ENCODE results near the gene SH3BP2. TPM values are rescaled to one million over a fixed set of nuclear protein-coding genes. Genes with fewer than 3 reads are reported as not detected.

The SH3BP2 gene
- polyA plus RNA-seq, 1 donor from 2014 or later: 87.9 TPM

GRCh38 chr4:2814627-2815270 is 21.9 kb downstream of the SH3BP2 start:
- Histone ChIP-seq H3K27ac (ENCODE audit: low read length) (no peak overlapping the region), H3K79me2 (replicated peaks; ENCODE audit: insufficient read depth, low read length) (peaks cover 14% of the 10 kb centered on the region), H2AFZ (ENCODE audit: low read depth, low read length) (no peak overlapping the region), H3K9me3 (ENCODE audit: low read length) (no peaks in the 10 kb centered on the region), H3F3A (ENCODE audit: insufficient read depth, low read length, poor library complexity, severe bottlenecking) (no peaks in the 10 kb centered on the region), H3K4me2 (ENCODE audit: low read length) (no peak overlapping the region), H3K27me3 (ENCODE audit: insufficient read depth, low read depth, low read length) (no peaks in the 10 kb centered on the region), H3K4me3 (ENCODE audit: low read length) (no peak overlapping the region), H3K9ac (ENCODE audit: low read length) (no peak overlapping the region), H4K20me1 (ENCODE audit: insufficient read depth) (no peaks in the 10 kb centered on the region), H3K36me3 (ENCODE audit: insufficient read depth, low read length) (no peaks in the 10 kb centered on the region), H3K9me2 (ENCODE audit: insufficient read depth, low read length) (no peaks in the 10 kb centered on the region)
- TF ChIP-seq MXI1 (conservative IDR thresholded peaks at IDR 0.05; ENCODE audit: poor library complexity, severe bottlenecking): no peak
- TF ChIP-seq RAD21 (conservative IDR thresholded peaks at IDR 0.05): no peak
- no peak for TF ChIP-seq EZH2 (IDR thresholded peaks at IDR 0.05; ENCODE audit: borderline replicate concordance, insufficient read depth, low read length, poor library complexity, severe bottlenecking)

DNA sequence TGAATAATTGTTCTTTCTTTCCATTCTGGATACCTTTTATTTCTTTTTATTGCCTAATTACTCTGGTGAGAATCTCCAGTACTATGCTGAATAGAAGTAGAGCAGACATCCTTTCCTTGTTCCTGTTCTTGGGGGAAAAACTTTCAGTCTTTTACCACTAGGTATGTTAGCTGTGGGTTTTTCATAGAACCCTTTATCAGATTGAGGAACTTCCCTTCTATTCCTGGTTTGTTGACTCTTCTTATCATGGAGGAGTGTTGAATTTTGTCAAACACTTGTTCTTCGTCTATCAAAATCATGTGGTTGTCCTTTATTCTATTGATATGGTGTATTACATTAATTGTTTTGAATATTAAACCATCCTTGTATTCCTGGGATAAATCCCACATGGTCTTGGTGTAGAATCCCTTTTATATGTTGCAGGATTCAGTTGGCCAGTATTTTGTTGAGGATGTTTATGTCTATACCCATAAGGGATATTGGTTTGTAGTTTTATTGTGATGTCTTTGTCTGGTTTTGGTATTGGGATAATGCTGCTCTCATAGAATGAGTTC is 23.6 kb downstream of the SH3BP2 start:
- Histone ChIP-seq H3K27ac (ENCODE audit: low read length) (no peak overlapping the region), H3F3A (ENCODE audit: insufficient read depth, low read length, poor library complexity, severe bottlenecking) (no peaks in the 10 kb centered on the region), H4K20me1 (ENCODE audit: insufficient read depth) (no peaks in the 10 kb centered on the region), H3K79me2 (replicated peaks; ENCODE audit: insufficient read depth, low read length) (peaks cover 20% of the 10 kb centered on the region), H3K9ac (ENCODE audit: low read length) (no peak overlapping the region), H3K9me3 (ENCODE audit: low read length) (no peaks in the 10 kb centered on the region), H3K36me3 (ENCODE audit: insufficient read depth, low read length) (no peaks in the 10 kb centered on the region), H3K4me3 (ENCODE audit: low read length) (no peak overlapping the region), H3K9me2 (ENCODE audit: insufficient read depth, low read length) (no peaks in the 10 kb centered on the region), H3K4me2 (ENCODE audit: low read length) (no peak overlapping the region), H3K27me3 (ENCODE audit: insufficient read depth, low read depth, low read length) (no peaks in the 10 kb centered on the region), H2AFZ (ENCODE audit: low read depth, low read length) (no peak overlapping the region)
- TF ChIP-seq MXI1 (conservative IDR thresholded peaks at IDR 0.05; ENCODE audit: poor library complexity, severe bottlenecking) (no peak), RAD21 (conservative IDR thresholded peaks at IDR 0.05) (no peak), EZH2 (IDR thresholded peaks at IDR 0.05; ENCODE audit: borderline replicate concordance, insufficient read depth, low read length, poor library complexity, severe bottlenecking) (no peak), POLR2AphosphoS5 (IDR thresholded peaks at IDR 0.05) (no peak), CTCF (IDR thresholded peaks at IDR 0.05; ENCODE audit: poor library complexity, severe bottlenecking) (no peak), EP300 (conservative IDR thresholded peaks at IDR 0.05; ENCODE audit: poor library complexity, severe bottlenecking) (no peak), TAF1 (IDR thresholded peaks at IDR 0.05; ENCODE audit: low read depth) (no peak), SMC3 (conservative IDR thresholded peaks at IDR 0.05; ENCODE audit: poor library complexity) (no peak)
- TF ChIP-seq, protein P1, sequence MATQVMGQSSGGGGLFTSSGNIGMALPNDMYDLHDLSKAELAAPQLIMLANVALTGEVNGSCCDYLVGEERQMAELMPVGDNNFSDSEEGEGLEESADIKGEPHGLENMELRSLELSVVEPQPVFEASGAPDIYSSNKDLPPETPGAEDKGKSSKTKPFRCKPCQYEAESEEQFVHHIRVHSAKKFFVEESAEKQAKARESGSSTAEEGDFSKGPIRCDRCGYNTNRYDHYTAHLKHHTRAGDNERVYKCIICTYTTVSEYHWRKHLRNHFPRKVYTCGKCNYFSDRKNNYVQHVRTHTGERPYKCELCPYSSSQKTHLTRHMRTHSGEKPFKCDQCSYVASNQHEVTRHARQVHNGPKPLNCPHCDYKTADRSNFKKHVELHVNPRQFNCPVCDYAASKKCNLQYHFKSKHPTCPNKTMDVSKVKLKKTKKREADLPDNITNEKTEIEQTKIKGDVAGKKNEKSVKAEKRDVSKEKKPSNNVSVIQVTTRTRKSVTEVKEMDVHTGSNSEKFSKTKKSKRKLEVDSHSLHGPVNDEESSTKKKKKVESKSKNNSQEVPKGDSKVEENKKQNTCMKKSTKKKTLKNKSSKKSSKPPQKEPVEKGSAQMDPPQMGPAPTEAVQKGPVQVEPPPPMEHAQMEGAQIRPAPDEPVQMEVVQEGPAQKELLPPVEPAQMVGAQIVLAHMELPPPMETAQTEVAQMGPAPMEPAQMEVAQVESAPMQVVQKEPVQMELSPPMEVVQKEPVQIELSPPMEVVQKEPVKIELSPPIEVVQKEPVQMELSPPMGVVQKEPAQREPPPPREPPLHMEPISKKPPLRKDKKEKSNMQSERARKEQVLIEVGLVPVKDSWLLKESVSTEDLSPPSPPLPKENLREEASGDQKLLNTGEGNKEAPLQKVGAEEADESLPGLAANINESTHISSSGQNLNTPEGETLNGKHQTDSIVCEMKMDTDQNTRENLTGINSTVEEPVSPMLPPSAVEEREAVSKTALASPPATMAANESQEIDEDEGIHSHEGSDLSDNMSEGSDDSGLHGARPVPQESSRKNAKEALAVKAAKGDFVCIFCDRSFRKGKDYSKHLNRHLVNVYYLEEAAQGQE (IDR thresholded peaks at IDR 0.05; ENCODE audit: borderline replicate concordance): no peak

All from neural cell (in vitro differentiated cells).